Prostate gland (tissue), 2 donors: ENCODE measurements around the gene KLHL26. TPM values are rescaled to one million over a fixed set of nuclear protein-coding genes. Genes with fewer than 3 reads are reported as not detected.
A peak's percentile ranks its signal among the peaks of the same experiment; 100 is the strongest.

Experiments used
- DNase-seq: peaks from one replicate; pipeline ENCODE4 v3.0.0-alpha.2; 2019; ENCODE audit warnings: low spot score
- H3K27ac ChIP-seq, 2 donors: fragments of 200-600 bp; sonication (generic); 2 replicates each; pipeline ENCODE4 v1.5.1; 2017 to 2019
- H3K27me3 ChIP-seq: fragments of 200-600 bp; sonication (generic); replicated peaks from 2 replicates; pipeline ENCODE4 v1.5.1; 2019; ENCODE audit not compliant: insufficient read depth
- H3K36me3 ChIP-seq, 2 donors: fragments of 200-600 bp; sonication (generic); 1 replicate in 1 of 2; 2 replicates in 1 of 2; pipeline versions ENCODE4 v1.5.1 to v1.8.1; 2017 to 2019
- H3K4me1 ChIP-seq: fragments of 200-600 bp; sonication (generic); replicated peaks from 2 replicates; pipeline ENCODE4 v1.5.1; 2019
- H3K4me3 ChIP-seq, 2 donors: fragments of 200-600 bp; sonication (generic); 2 replicates each; pipeline ENCODE4 v1.5.1; 2017 to 2019
- H3K9me3 ChIP-seq: fragments of 200-600 bp; sonication (generic); 2 replicates; pipeline ENCODE4 v1.5.1; 2017
- POLR2A ChIP-seq: fragments of 450-650 bp; IDR thresholded peaks from one replicate; pipeline ENCODE4 v1.6.1; 2016; ENCODE audit warnings: antibody characterized with exemption, mild to moderate bottlenecking
- POLR2AphosphoS5 ChIP-seq: sonication (generic); formaldehyde crosslinking; IDR thresholded peaks from one replicate; pipeline ENCODE4 v1.6.1; 2017; ENCODE audit warnings: antibody characterized with exemption
- WGBS: methylation state at CpG from one replicate; pipeline ENCODE4 v1.1.5; 2018; 5-methylcytosine and 5-hydroxymethylcytosine counted together
- intact Hi-C: fragments of 100-400 bp; cut with DNase I; formaldehyde crosslinking; loops from one replicate; pipeline ENCODE4 v1.14.2; 2022
- total RNA-seq, 2 donors: library from RNA; depleted of rRNA; stranded (reverse); fragments of >200 nt; gene quantifications; one replicate each; pipeline ENCODE4 v1.1.0, GENCODE V29; 2016
- TF ChIP-seq, protein P1 (sequence below), 4 experiments: fragments of 200-600 bp in 2 of 4; fragments of 450-650 bp in 2 of 4; sonication (generic) in 2 of 4; IDR thresholded peaks; 1 replicate in 3 of 4; 2 replicates in 1 of 4; pipeline ENCODE4 v1.5.1; 2016 to 2019; ENCODE audit warnings: antibody characterized with exemption in 4 of 4, mild to moderate bottlenecking in 2 of 4, moderate library complexity in 2 of 4

KLHL26 gene
- total RNA-seq, 2 donors from 2014 or later, result 9.1 to 18.4 TPM

DNA sequence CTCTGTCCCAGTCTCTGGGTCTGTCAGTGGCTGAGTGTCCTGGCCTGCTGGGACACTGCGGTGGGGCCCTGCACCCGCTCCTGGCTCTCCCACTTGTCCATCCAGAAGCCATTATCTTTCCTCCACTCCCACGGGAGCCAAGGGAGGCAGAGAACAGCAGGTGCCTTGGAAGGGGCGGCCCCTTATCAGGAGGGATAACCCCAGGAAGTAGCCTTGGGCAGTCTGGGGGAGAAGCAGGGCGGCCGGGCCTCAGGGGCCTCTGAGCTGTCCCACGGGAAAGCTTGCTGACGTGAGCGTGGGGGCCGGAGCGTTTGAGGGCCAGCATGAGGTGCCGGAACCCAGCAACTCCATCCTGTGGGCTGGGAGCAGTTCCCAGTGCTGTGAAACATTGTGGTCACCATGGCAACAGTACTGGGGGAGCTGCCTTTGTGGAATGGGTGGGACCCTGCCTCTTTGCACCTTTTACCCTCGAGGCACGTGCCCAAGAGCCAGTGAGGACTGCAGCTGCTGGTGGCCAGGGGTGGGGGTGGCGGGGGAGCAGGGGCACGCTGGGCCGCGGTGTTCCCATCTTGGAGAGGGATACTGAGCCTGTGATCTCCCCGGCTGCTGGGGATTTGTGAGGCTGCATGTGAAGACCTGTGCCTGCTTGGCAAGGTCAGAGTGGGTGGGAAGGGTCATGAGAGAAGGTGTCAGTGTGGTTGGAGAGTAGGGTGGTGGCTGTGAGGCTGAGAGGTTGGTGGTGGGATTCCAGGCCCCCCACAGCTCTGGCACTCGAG, 20.9 kb downstream of the KLHL26 start:
- no peak for TF ChIP-seq POLR2A
- TF ChIP-seq, protein P1, sequence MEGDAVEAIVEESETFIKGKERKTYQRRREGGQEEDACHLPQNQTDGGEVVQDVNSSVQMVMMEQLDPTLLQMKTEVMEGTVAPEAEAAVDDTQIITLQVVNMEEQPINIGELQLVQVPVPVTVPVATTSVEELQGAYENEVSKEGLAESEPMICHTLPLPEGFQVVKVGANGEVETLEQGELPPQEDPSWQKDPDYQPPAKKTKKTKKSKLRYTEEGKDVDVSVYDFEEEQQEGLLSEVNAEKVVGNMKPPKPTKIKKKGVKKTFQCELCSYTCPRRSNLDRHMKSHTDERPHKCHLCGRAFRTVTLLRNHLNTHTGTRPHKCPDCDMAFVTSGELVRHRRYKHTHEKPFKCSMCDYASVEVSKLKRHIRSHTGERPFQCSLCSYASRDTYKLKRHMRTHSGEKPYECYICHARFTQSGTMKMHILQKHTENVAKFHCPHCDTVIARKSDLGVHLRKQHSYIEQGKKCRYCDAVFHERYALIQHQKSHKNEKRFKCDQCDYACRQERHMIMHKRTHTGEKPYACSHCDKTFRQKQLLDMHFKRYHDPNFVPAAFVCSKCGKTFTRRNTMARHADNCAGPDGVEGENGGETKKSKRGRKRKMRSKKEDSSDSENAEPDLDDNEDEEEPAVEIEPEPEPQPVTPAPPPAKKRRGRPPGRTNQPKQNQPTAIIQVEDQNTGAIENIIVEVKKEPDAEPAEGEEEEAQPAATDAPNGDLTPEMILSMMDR (IDR thresholded peaks at IDR 0.05), result no peak
- no peak for TF ChIP-seq POLR2AphosphoS5
- Histone ChIP-seq H3K4me1 (no peaks in the 10 kb centered on the region), H3K27ac (no peak overlapping the region), H3K36me3 (no peaks in the 10 kb centered on the region), H3K4me3 (no peak overlapping the region), H3K27me3 (no peaks in the 10 kb centered on the region), H3K9me3 (no peaks in the 10 kb centered on the region)
- no peak for DNase-seq
- 25% methylated on average over 16 of the region's 20 CpGs for WGBS
- intact Hi-C loops, result no loop called here

DNA sequence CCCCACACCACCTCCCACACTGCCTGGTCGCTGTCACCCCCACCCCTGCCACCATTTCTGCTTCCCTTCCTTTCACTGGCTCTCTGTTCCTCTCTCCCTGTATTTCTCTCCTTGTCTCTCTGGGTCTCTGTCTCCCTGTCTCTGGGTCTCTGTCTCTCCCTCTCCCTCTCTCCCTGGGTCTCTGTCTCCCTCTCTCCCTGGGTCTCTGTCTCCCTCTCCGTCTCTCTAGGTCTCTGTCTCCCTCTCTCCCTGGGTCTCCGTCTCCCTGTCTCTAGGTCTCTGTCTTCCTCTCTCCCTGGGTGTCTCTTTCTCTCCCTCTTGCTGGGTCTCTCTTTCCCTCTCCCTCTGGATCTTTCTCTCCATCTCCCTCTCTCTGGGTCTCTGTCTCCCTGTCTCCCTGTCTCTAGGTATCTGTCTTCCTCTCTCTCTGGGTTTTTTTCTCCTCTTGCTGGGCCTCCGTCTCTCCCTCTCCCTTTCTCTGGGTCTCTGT, 21.6 kb downstream of the KLHL26 start:
- intact Hi-C loops, result no loop called here
- H3K27ac ChIP-seq, result peak overlapping the region; percentile 60
- H3K9me3 ChIP-seq, result no peaks in the 10 kb centered on the region
- no peak for DNase-seq
- no peak overlapping the region for H3K4me3 ChIP-seq
- H3K36me3 ChIP-seq, result no peaks in the 10 kb centered on the region
- no peaks in the 10 kb centered on the region for H3K4me1 ChIP-seq
- TF ChIP-seq POLR2A (no peak), POLR2AphosphoS5 (no peak)
- TF ChIP-seq, protein P1 (IDR thresholded peaks at IDR 0.05), result no peak
- H3K27me3 ChIP-seq, result no peaks in the 10 kb centered on the region
- 81% methylated on average over 4 of the region's 4 CpGs for WGBS

DNA sequence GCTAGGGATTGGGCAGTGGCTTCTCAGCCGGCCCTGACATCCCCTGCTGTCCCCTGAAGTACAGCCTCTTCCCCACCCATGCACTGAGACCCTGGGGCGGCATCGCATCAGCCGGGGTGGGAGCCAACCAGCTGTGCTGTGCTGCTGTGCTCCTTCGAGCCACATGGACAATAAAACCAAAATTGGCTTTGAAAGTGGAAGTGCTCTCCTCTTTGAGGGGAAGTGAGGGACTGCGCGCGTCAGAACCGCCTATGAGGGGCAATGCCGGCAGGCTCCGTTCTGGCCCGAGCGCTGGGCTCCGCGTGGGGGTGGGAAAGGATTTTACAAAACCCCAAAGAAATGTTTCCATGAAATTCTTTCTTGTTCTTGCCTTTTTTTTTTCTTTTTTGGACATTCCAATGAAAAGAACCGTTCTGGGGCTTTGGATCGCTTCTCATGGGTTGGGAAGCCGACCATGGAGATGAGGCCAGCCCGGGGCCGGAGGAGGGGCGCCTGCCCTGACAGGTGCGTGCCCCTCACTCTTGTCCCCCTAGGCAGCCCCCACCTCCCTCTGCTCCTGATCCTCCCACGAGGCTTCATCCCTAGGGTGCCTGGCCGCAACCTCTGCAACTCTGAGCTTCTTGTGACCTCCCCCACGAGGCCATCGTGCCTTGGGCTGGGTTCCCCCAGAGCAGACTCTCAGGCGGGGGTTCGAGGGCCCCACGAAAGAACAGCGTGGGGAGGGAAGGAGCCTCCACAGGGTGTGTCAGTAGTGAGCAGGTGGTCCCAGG, 22.6 kb downstream of the KLHL26 start:
- peak overlapping the region; percentile 60 for H3K27ac ChIP-seq
- no peaks in the 10 kb centered on the region for H3K4me1 ChIP-seq
- H3K4me3 ChIP-seq, result no peak overlapping the region
- DNase-seq, result no peak
- TF ChIP-seq, protein P1 (IDR thresholded peaks at IDR 0.05), result no peak
- TF ChIP-seq POLR2A, result no peak
- intact Hi-C loops, result no loop called here
- no peaks in the 10 kb centered on the region for H3K9me3 ChIP-seq
- 66% methylated on average over 29 of the region's 30 CpGs for WGBS
- H3K27me3 ChIP-seq, result no peaks in the 10 kb centered on the region
- no peaks in the 10 kb centered on the region for H3K36me3 ChIP-seq

DNA sequence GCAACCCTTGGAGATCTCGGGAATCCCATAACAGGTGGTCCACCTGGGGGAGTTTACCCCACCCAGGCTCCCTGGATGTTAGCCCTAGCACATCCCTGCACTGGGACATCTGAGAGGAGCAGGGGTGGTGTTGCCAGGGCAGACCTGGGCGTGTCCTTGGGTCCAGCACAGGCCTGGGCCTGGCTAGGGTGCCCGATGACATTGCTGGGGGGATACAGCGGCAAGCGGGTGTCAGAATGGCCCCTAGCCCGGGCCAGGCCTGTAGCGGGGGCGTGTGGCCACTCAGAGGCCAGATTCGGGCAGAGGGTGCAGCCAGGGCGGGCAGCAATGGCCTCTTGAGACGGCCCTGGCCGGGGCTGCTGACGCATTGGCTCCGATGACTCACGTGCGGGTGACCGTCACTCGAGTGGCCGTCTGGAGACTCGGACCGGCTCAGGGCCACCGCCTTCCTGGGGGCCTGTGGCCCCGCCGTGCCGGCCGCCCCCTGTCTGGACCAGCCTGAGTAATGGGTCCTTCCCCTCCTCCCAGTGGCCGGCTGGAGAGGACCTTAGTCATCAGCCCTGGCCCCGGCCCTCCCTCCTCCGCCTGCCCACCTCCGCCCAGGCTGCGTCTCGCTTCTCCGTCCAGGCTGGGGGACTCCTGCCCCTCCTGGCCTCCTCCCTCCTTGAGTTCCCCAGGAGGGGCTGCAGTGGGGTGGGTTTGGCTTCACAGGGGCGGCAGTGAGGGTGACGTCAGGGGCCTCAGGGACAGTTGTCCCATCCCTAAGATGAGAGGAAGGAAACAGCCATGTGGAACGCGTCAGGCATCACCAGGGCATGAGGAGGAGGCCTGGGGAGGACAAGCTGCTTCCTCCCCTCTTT, 23.5 kb downstream of the KLHL26 start:
- Histone ChIP-seq H3K4me1 (no peaks in the 10 kb centered on the region), H3K9me3 (no peaks in the 10 kb centered on the region), H3K27ac (peak overlapping the region; percentile 60), H3K27me3 (no peaks in the 10 kb centered on the region), H3K4me3 (no peak overlapping the region), H3K36me3 (no peaks in the 10 kb centered on the region)
- TF ChIP-seq POLR2AphosphoS5 (no peak), POLR2A (no peak)
- TF ChIP-seq, protein P1 (IDR thresholded peaks at IDR 0.05), result no peak
- WGBS, result 80% methylated on average over 35 of the region's 37 CpGs
- no peak for DNase-seq
- intact Hi-C loops, result no loop called here
